KG1 (cell line): ENCODE measurements around the gene WDR46.

Experiments
- DNase-seq: peaks from one replicate; lab custom pipeline; 2025; lab: John Stamatoyannopoulos, UW

WDR46 gene

GRCh38 chr6:33313709-33314514, 24.9 kb upstream of the WDR46 start, which contains the start of gene TAPBP:
TAPBP (minus strand) TSS chr6:33314078; CDS start chr6:33314041, 37 bp downstream.
- peak; percentile 65 for DNase-seq

- peak; percentile 65 for DNase-seq
Observed at GRCh38 chr6:33313105-33313708, 24.2 kb upstream of the WDR46 start.

GRCh38 chr6:33312361-33313104, 23.5 kb upstream of the WDR46 start:
- peak; percentile 14 for DNase-seq

GRCh38 chr6:33306356-33306755, 17.3 kb upstream of the WDR46 start:
- no peak for DNase-seq

GRCh38 chr6:33305052-33305451, 16.0 kb upstream of the WDR46 start:
- DNase-seq, result no peak

GRCh38 chr6:33304216-33304615, 15.2 kb upstream of the WDR46 start:
- DNase-seq, result no peak

GRCh38 chr6:33301877-33302276, 12.8 kb upstream of the WDR46 start:
- no peak for DNase-seq

GRCh38 chr6:33299237-33299944, 10.4 kb upstream of the WDR46 start:
- DNase-seq, result peak; percentile 97

- peak; percentile 88 for DNase-seq
Observed at GRCh38 chr6:33298773-33299236, 9.8 kb upstream of the WDR46 start, which contains the start of gene RGL2. RGL2 (minus strand) TSS chr6:33298942; CDS start chr6:33298610, 332 bp downstream.

- DNase-seq, result no peak
Observed at GRCh38 chr6:33297956-33298772, 9.1 kb upstream of the WDR46 start.

GRCh38 chr6:33297406-33297955, 8.4 kb upstream of the WDR46 start:
- no peak for DNase-seq

- no peak for DNase-seq
Observed at GRCh38 chr6:33296797-33297405, 7.9 kb upstream of the WDR46 start.

- no peak for DNase-seq
Observed at GRCh38 chr6:33295621-33296369, 6.8 kb upstream of the WDR46 start.

- no peak for DNase-seq
Observed at GRCh38 chr6:33294086-33294823, 5.2 kb upstream of the WDR46 start.

GRCh38 chr6:33292996-33293682, 4.1 kb upstream of the WDR46 start:
- DNase-seq, result no peak

- DNase-seq, result no peak
Observed at GRCh38 chr6:33290459-33290858, 1.4 kb upstream of the WDR46 start.

GRCh38 chr6:33289784-33290315, 811 bp upstream of the WDR46 start:
- no peak for DNase-seq
